Measurements from ENCODE around the gene FAM161B.

The FAM161B gene

DNA sequence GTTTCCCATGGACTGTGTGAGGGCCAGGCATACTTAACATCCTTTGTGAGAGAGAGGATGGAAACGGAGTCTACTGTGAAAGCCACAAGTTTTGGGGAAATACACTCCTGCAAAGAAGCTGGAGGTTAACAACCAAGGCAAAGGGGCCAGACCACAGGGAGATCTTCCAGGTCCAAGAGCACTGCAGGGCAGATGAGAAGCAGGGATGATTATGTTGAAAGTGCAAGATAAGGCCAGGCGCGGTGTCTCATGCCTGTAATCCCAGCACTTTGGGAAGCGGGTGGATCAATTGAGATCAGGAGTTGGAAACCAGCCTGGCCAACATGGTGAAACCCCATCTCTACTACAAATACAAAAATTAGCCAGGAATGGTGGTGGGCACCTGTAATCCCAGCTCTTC is 15.3 kb upstream of the FAM161B start:
- DNase-seq (ENCODE audit: low read depth in 1 of 2, low spot score in 1 of 2): no peak
- H3K27ac ChIP-seq (replicated peaks): no peak overlapping the region
- TF ChIP-seq, protein P1, sequence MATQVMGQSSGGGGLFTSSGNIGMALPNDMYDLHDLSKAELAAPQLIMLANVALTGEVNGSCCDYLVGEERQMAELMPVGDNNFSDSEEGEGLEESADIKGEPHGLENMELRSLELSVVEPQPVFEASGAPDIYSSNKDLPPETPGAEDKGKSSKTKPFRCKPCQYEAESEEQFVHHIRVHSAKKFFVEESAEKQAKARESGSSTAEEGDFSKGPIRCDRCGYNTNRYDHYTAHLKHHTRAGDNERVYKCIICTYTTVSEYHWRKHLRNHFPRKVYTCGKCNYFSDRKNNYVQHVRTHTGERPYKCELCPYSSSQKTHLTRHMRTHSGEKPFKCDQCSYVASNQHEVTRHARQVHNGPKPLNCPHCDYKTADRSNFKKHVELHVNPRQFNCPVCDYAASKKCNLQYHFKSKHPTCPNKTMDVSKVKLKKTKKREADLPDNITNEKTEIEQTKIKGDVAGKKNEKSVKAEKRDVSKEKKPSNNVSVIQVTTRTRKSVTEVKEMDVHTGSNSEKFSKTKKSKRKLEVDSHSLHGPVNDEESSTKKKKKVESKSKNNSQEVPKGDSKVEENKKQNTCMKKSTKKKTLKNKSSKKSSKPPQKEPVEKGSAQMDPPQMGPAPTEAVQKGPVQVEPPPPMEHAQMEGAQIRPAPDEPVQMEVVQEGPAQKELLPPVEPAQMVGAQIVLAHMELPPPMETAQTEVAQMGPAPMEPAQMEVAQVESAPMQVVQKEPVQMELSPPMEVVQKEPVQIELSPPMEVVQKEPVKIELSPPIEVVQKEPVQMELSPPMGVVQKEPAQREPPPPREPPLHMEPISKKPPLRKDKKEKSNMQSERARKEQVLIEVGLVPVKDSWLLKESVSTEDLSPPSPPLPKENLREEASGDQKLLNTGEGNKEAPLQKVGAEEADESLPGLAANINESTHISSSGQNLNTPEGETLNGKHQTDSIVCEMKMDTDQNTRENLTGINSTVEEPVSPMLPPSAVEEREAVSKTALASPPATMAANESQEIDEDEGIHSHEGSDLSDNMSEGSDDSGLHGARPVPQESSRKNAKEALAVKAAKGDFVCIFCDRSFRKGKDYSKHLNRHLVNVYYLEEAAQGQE (IDR thresholded peaks at IDR 0.05; ENCODE audit: insufficient replicate concordance, low read depth): no peak
- TF ChIP-seq POLR2AphosphoS5 (IDR thresholded peaks at IDR 0.05; ENCODE audit: low read depth) (no peak), GABPA (IDR thresholded peaks at IDR 0.05; ENCODE audit: low read depth) (no peak), SPI1 (IDR thresholded peaks at IDR 0.05; ENCODE audit: borderline replicate concordance, low read depth) (no peak)
- TF ChIP-seq, protein P2, sequence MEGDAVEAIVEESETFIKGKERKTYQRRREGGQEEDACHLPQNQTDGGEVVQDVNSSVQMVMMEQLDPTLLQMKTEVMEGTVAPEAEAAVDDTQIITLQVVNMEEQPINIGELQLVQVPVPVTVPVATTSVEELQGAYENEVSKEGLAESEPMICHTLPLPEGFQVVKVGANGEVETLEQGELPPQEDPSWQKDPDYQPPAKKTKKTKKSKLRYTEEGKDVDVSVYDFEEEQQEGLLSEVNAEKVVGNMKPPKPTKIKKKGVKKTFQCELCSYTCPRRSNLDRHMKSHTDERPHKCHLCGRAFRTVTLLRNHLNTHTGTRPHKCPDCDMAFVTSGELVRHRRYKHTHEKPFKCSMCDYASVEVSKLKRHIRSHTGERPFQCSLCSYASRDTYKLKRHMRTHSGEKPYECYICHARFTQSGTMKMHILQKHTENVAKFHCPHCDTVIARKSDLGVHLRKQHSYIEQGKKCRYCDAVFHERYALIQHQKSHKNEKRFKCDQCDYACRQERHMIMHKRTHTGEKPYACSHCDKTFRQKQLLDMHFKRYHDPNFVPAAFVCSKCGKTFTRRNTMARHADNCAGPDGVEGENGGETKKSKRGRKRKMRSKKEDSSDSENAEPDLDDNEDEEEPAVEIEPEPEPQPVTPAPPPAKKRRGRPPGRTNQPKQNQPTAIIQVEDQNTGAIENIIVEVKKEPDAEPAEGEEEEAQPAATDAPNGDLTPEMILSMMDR (IDR thresholded peaks at IDR 0.05; ENCODE audit: insufficient read depth, low read length): no peak
- no peak overlapping the region for H3K4me3 ChIP-seq (replicated peaks; ENCODE audit: insufficient read depth, low read length)
- H3K27me3 ChIP-seq (ENCODE audit: insufficient read depth, poor library complexity, severe bottlenecking): no peaks in the 10 kb centered on the region

DNA sequence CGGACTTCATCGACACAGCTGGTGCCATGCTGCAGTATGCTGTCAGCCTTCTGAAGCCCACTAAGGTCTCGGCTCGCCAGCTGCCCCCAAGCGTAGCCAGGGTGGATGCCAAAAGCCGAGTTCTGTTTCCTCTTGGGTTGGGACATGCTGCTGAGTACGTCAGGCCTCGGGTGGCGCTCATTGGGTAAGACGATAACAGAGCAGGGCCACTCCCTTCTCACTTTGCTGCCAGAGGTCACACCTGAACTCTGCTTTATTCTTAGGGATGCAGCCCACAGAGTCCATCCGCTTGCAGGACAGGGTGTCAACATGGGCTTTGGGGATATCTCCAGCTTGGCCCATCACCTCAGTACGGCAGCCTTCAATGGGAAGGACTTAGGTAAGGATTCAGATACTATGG is 11.3 kb upstream of the FAM161B start:
- no peak overlapping the region for H3K27ac ChIP-seq (replicated peaks)
- H3K4me3 ChIP-seq (replicated peaks; ENCODE audit: insufficient read depth, low read length): no peak overlapping the region
- no peaks in the 10 kb centered on the region for H3K27me3 ChIP-seq (ENCODE audit: insufficient read depth, poor library complexity, severe bottlenecking)
- no peak for DNase-seq (ENCODE audit: low read depth in 1 of 2, low spot score in 1 of 2)
- TF ChIP-seq SPI1 (IDR thresholded peaks at IDR 0.05; ENCODE audit: borderline replicate concordance, low read depth): no peak

DNA sequence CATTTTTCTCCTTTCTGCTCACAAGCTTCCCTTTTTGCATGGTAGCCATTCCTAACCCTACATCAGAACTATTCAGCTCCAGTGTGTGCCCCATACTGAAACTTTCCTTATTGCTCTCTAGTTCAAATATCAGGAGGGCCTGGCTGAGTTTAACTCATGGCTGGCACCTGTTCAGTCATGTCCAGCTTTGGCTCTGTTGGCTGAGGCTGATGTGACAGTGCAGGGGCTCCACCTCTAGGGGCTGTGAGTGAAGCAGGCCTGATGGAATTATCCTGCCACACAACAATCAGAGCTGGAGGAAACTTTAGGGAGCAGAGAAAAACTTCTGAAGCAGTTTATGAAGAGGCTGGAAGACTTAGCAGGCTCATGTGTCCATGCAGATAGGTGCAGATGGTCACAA is 8.7 kb upstream of the FAM161B start:
- TF ChIP-seq, protein P2 (IDR thresholded peaks at IDR 0.05; ENCODE audit: insufficient read depth, low read length): no peak
- TF ChIP-seq SPI1 (IDR thresholded peaks at IDR 0.05; ENCODE audit: borderline replicate concordance, low read depth) (no peak), GABPA (IDR thresholded peaks at IDR 0.05; ENCODE audit: low read depth) (no peak), POLR2AphosphoS5 (IDR thresholded peaks at IDR 0.05; ENCODE audit: low read depth) (no peak)
- TF ChIP-seq, protein P1 (IDR thresholded peaks at IDR 0.05; ENCODE audit: insufficient replicate concordance, low read depth): no peak
- Histone ChIP-seq H3K4me3 (replicated peaks; ENCODE audit: insufficient read depth, low read length) (no peak overlapping the region), H3K27ac (replicated peaks) (no peak overlapping the region), H3K27me3 (ENCODE audit: insufficient read depth, poor library complexity, severe bottlenecking) (no peaks in the 10 kb centered on the region)
- DNase-seq (ENCODE audit: low read depth in 1 of 2, low spot score in 1 of 2): no peak

DNA sequence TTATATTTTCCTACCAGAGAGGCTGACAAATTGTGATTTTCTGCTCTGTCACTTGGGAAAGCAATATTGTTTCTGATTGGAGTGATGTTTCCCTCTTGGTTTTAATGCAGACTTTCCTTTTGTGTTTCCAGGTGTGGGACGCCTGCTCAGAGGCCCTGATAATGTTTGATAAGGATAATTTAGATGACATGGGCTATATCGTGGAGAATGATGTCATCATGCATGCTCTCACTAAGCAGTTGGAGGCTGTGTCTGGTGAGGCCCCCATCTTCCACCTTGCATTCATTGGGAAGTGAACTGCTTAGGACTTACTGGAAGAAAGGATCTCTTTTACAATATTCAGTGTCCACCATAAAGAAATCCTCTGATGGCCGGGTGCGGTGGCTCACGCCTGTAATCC is 5.8 kb upstream of the FAM161B start:
- Histone ChIP-seq H3K27me3 (ENCODE audit: insufficient read depth, poor library complexity, severe bottlenecking) (no peaks in the 10 kb centered on the region), H3K27ac (replicated peaks) (no peak overlapping the region), H3K4me3 (replicated peaks; ENCODE audit: insufficient read depth, low read length) (no peak overlapping the region)
- TF ChIP-seq, protein P2 (IDR thresholded peaks at IDR 0.05; ENCODE audit: insufficient read depth, low read length): no peak
- TF ChIP-seq, protein P1 (IDR thresholded peaks at IDR 0.05; ENCODE audit: insufficient replicate concordance, low read depth): no peak
- TF ChIP-seq POLR2AphosphoS5 (IDR thresholded peaks at IDR 0.05; ENCODE audit: low read depth) (no peak), GABPA (IDR thresholded peaks at IDR 0.05; ENCODE audit: low read depth) (no peak), SPI1 (IDR thresholded peaks at IDR 0.05; ENCODE audit: borderline replicate concordance, low read depth) (no peak)
- DNase-seq (ENCODE audit: low read depth in 1 of 2, low spot score in 1 of 2): no peak

Data from HL-60 (cell line).